ENCODE results near the gene MAB21L1. TPM values are rescaled to one million over a fixed set of nuclear protein-coding genes. Genes with fewer than 3 reads are reported as not detected.

MAB21L1 gene
- total RNA-seq, 2 donors from 2014 or later = not detected

- DNase-seq (ENCODE audit: low spot score in 2 of 2) (no peak), ATAC-seq (peak in 1 of 2 donors; percentile 16)
- Mint-ChIP-seq H3K9me3 (peaks cover 7 to 16% of the 10 kb centered on the region in 2 donors), H3K27ac (no peak overlapping the region), H3K36me3 (peaks cover 31 to 36% of the 10 kb centered on the region in 2 donors)
Measured at GRCh38 chr13:35470671-35471661, 5.5 kb downstream of the MAB21L1 start.

GRCh38 chr13:35469806-35470525 is 6.5 kb downstream of the MAB21L1 start:
- no peak overlapping the region for H3K27ac Mint-ChIP-seq
- H3K9me3 Mint-ChIP-seq = peaks cover 7 to 16% of the 10 kb centered on the region in 2 donors
- peaks cover 21 to 27% of the 10 kb centered on the region in 2 donors for H3K36me3 Mint-ChIP-seq
- ATAC-seq (no peak), DNase-seq (ENCODE audit: low spot score in 2 of 2) (no peak)

- ATAC-seq (no peak), DNase-seq (ENCODE audit: low spot score in 2 of 2) (no peak)
- Mint-ChIP-seq H3K9me3 (peaks cover 7 to 11% of the 10 kb centered on the region in 2 donors), H3K36me3 (peaks cover 14 to 21% of the 10 kb centered on the region in 2 donors), H3K27ac (no peak overlapping the region)
Measured at GRCh38 chr13:35468195-35468594, 8.3 kb downstream of the MAB21L1 start.

- Mint-ChIP-seq H3K9me3 (peaks cover 6 to 8% of the 10 kb centered on the region in 2 donors), H3K36me3 (peaks cover 7% of the 10 kb centered on the region in 2 donors), H3K27ac (no peak overlapping the region)
- DNase-seq (ENCODE audit: low spot score in 2 of 2) (no peak), ATAC-seq (no peak)
Measured at GRCh38 chr13:35465371-35465770, 11.1 kb downstream of the MAB21L1 start.

GRCh38 chr13:35460061-35460460 is 16.4 kb downstream of the MAB21L1 start:
- DNase-seq (ENCODE audit: low spot score in 2 of 2) (no peak), ATAC-seq (no peak)
- H3K36me3 Mint-ChIP-seq = no peaks in the 10 kb centered on the region
- no peak overlapping the region for H3K27ac Mint-ChIP-seq
- H3K9me3 Mint-ChIP-seq = peaks cover 0 to 9% of the 10 kb centered on the region in 2 donors

- Mint-ChIP-seq H3K27ac (no peak overlapping the region), H3K36me3 (no peaks in the 10 kb centered on the region), H3K9me3 (peaks cover 0 to 9% of the 10 kb centered on the region in 2 donors)
- DNase-seq (ENCODE audit: low spot score in 2 of 2) = no peak
- ATAC-seq = no peak
Measured at GRCh38 chr13:35457258-35457657, 19.2 kb downstream of the MAB21L1 start.

- H3K27ac Mint-ChIP-seq = no peak overlapping the region
- DNase-seq (ENCODE audit: low spot score in 2 of 2) (no peak), ATAC-seq (no peak)
- H3K36me3 Mint-ChIP-seq = no peaks in the 10 kb centered on the region
- peaks cover 0 to 9% of the 10 kb centered on the region in 2 donors for H3K9me3 Mint-ChIP-seq
Measured at GRCh38 chr13:35455022-35455421, 21.5 kb downstream of the MAB21L1 start.

GRCh38 chr13:35449821-35450220 is 26.7 kb downstream of the MAB21L1 start:
- H3K27ac Mint-ChIP-seq = no peak overlapping the region
- H3K36me3 Mint-ChIP-seq = no peaks in the 10 kb centered on the region
- DNase-seq (ENCODE audit: low spot score in 2 of 2) (no peak), ATAC-seq (no peak)
- no peaks in the 10 kb centered on the region for H3K9me3 Mint-ChIP-seq

GRCh38 chr13:35448465-35448864 is 28.0 kb downstream of the MAB21L1 start:
- Mint-ChIP-seq H3K36me3 (no peaks in the 10 kb centered on the region), H3K27ac (no peak overlapping the region), H3K9me3 (no peaks in the 10 kb centered on the region)
- ATAC-seq = no peak
- no peak for DNase-seq (ENCODE audit: low spot score in 2 of 2)

Measured in activated naive CD4-positive, alpha-beta T cell treated with anti-CD3 and anti-CD28 coated beads, Interleukin-2, amount 50 U/mL, for 72 hours (primary cell).